Measurements from ENCODE around the gene METTL2B.
"Not testable (repeated sequence)": the region's sequence is repeated elsewhere in the genome, so short reads cannot be mapped to it uniquely, and the experiment has no call there.

The METTL2B gene

DNA sequence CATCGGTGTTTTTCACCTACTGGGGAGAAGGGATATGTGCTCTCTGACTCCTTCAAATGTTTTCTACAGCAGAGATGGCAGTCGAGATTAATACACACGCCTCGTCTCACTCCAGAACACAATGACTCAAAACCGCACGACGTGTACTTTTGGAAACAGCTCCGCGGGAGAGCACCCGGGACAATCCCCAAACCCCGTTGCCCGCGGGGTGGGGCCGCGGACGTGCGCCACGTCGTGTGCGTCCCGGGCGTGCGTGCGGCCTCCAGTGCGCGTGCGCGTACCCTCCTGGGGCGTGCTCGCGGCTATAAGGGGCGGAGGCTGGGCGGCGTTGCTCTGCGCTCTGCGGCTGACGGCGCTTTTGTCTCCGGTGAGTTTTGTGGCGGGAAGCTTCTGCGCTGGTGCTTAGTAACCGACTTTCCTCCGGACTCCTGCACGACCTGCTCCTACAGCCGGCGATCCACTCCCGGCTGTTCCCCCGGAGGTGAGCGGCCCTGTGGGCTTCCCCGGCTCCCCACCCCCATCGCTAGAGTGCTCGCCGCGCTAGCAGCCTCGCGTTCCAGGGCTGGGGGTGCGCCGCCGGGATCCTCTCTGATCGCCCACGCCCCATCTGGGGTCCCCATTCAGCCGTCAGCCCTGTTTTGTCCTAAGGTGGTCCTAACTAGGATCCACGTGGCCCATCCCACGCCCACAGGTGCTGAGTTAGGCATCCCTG, 20.8 kb upstream of the METTL2B start, which contains the start of gene HILPDA:
TSS of gene HILPDA (plus strand) at position 336 of the 712 bp plus-strand sequence. CDS start 1,391 bp downstream, outside the sequence.
- DNase-seq: peak; percentile 73 to 88

GRCh38 chr7:128456255-128456725, 20.3 kb upstream of the METTL2B start:
- no peak for DNase-seq

DNA sequence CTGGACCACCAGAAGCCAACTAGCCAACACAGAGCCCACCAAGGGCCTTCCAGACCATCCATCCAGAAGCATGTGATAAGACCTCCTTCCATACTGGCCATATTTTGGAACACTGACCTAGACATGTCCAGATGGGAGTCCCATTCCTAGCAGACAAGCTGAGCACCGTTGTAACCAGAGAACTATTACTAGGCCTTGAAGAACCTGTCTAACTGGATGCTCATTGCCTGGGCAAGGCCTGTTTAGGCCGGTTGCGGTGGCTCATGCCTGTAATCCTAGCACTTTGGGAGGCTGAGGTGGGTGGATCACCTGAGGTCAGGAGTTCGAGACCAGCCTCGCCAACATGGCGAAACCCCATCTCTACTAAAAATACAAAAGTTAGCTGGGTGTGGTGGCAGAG, 19.2 kb upstream of the METTL2B start:
- DNase-seq: not testable (repeated sequence)

DNA sequence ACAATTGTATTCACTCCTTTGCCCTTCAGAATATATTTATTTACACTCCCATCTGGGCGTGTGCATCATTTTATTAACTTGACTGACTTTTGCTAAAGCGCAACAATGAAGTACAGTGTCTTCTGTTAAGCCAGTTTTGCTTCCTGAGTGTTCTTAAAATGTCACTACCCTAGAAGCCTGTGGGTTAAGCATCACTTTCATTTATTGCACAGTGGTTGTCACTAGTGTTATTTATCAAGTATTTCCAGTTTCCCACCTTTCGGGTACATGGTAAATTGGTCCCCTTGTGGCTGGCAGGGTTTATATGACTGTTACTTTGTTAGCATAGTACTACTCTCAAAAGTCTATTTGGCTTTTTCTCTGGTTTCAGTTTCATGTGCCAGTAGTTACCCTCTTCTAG, 17.6 kb upstream of the METTL2B start:
- DNase-seq: no peak

- DNase-seq: peak in 1 of 2 donors; percentile 57
Observed at GRCh38 chr7:128459394-128459878, 17.1 kb upstream of the METTL2B start.

GRCh38 chr7:128462460-128462859, 14.1 kb upstream of the METTL2B start:
- DNase-seq: no peak

- DNase-seq: not testable (repeated sequence)
Observed at GRCh38 chr7:128463345-128463744, 13.2 kb upstream of the METTL2B start.

- not testable (repeated sequence) for DNase-seq
Observed at GRCh38 chr7:128463933-128464332, 12.6 kb upstream of the METTL2B start.

GRCh38 chr7:128466871-128467270, 9.7 kb upstream of the METTL2B start:
- DNase-seq: not testable (repeated sequence)

DNA sequence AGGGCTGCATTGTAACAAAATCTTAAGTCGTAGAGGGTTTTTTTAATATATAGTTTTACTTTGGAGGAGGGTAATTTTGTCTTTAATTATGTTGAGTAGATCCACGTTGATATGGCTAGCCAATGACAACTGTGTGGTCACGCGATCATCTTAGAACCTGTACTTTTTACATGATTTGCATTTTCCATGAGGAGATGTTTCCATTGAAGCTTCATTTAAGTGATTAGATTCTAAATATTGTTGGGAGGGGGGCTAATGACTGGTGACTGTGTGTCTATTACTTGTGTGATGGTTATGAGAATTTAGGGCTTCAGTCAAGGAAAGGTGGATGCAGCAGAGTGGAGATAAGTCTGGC, 765 bp downstream of the METTL2B start:
- DNase-seq: not testable (repeated sequence)

- DNase-seq: not testable (repeated sequence)
Observed at GRCh38 chr7:128479082-128479481, 2.5 kb downstream of the METTL2B start.

DNA sequence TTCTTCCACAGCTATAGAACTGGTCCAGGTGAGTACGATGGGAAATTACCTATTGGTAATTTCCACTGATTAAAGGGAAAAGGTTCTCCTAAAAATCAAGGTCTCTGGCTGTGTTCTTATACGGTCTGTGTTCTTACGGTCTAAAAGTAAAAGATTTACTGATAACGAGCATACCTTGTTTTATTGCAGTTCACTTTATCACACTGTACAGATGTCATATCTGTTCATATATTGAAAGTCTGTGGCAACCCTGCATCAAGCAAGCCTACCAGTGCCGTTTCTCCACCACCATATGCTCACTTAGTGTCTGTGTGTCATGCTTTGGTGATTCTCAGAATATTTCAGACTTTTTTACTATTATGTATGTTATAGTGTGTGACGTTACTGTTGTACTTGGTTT, 11.6 kb downstream of the METTL2B start:
- DNase-seq: not testable (repeated sequence)

DNA sequence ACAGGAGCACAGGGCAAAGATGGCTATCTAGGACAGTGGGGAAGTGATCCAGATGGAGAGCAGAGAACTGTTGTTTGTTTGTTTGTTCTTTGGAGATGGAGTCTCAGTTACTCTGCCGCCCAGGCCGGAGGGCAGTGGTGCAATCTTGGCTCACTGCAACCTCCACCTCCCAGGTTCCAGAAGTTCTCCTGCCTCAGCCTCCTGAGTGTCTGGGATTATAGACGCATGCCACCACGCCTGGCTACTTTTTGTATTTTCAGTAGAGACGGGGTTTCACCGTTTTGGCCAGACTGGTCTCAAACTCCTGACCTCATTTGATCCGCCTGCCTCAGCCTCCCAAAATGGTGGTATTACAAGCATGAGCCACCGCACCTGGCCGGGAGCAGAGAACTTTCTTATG, 20.9 kb downstream of the METTL2B start:
- no peak for DNase-seq

DNA sequence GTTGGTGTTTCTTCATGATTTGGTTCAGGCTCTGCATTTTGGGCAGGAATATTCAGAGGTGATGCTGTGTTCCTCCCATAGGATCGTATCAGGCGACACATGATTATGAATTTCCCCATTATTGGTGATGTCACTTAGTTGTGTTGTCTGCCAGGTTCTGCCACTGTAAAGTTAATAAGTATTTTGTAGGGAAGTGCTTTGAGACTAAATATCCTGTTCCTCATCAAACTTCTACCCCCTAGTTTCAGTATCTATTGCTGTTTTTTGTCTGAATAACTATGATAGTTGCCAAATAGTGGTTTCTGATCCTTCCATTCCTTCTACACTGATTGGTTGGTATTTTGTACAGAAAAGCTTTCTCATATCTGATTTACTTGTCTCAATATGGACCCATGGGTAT, 28.9 kb downstream of the METTL2B start:
- DNase-seq: not testable (repeated sequence)

- not testable (repeated sequence) for DNase-seq
Observed at GRCh38 chr7:128506819-128507218, 30.3 kb downstream of the METTL2B start.

- not testable (repeated sequence) for DNase-seq
Observed at GRCh38 chr7:128507321-128507993, 30.9 kb downstream of the METTL2B start.

- DNase-seq: not testable (repeated sequence)
Observed at GRCh38 chr7:128511692-128512091, 35.1 kb downstream of the METTL2B start.

DNA sequence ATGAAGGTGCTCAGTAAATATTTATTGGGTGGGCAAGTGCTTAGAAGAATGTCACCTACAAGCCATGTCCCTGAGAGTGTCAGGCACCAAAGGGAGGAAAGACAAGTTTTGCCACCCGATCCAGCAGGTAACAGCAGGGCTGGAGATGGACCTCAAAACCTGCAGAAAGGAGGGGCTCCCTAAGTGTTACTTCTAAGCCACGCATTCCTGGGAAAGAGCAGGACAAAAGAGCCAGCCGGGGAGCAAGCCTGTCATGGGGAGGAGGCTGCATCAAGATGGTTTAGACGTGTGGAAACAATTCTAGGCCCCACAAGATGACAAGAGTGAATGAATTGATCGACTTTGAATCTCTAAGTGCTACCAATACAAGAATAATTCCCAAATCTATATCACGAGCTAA, 38.7 kb downstream of the METTL2B start:
- not testable (repeated sequence) for DNase-seq

DNA sequence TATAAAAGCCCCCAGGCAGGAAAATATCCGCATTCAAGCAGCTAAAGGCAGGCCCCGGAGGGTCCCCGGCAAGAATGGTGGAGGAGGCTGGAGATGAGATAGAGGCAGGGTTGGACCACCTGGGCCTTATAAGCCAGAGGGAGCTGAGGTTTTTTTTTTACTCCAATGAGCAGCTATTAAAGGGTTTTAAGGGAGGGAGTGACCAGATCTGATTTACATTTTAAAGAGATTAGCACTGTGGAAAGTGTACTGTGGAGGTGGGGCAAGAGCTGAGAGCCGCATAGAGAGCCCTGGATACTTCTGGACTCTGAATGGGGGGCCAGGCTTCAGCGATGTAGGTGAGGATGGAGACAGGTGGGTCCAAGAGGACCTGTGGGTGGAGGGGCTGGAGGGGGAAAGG, 40.5 kb downstream of the METTL2B start:
- DNase-seq: not testable (repeated sequence)

- peak; percentile 59 to 86 for DNase-seq
Observed at GRCh38 chr7:128523226-128523931, 46.8 kb downstream of the METTL2B start.

GRCh38 chr7:128523932-128524524, 47.5 kb downstream of the METTL2B start:
- DNase-seq: not testable (repeated sequence)

DNA sequence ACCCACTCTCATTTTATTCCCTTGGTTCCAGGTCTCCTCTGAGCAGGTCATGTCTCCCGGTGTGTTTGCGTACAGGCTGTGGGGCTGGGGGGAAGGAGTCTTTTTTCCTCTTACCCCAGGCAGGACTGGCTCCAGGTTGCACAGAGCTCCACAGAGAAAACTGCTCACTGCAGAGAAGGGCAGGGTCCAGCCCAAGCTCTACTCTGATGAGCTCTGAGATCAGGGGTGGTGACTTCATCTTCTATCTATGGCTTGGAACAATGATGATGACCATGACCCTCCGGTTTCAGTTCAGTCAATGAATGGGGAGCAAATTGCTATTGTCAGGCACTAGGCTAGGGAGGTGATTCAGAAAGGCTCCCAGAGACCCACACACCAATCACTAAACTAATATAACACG, 49.0 kb downstream of the METTL2B start:
- not testable (repeated sequence) for DNase-seq

DNA sequence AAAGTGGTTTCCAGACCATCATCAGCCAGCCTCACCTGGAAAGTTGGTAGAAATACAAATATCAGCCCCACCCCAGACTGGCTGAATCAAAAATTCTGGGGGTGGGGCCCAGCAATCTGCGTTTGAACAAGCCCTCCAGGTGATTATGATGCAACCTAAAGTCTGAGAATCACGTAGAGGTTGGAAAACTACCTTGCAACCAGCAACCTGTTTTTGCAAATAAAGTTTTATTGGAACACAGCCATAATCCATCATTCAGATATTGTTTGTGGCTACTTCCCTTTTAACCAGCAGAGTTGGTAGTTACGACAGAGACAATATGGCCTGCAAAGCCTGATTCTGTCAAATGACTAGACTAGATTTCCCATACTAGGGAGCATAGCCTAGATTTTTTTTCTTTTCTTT, 49.5 kb downstream of the METTL2B start:
- not testable (repeated sequence) for DNase-seq
